Activated CD4-positive, CD25-positive, alpha-beta regulatory T cell treated with anti-CD3 and anti-CD28 coated beads, Interleukin-2, amount 50 U/mL, for 24 hours (primary cell): ENCODE results near the gene ANKIB1.
"Not testable (repeated sequence)": the region's sequence is repeated elsewhere in the genome, so short reads cannot be mapped to it uniquely, and the experiment has no call there.

Experiments used
- ATAC-seq, 2 donors: fragments of 150-1000 bp; cut with Tn5 transposase; one replicate each; pipeline ENCODE4 v1.10.0; 2021; ENCODE audit warnings: mild to moderate bottlenecking in 1 of 2, moderate library complexity in 1 of 2

Gene ANKIB1, protein sequence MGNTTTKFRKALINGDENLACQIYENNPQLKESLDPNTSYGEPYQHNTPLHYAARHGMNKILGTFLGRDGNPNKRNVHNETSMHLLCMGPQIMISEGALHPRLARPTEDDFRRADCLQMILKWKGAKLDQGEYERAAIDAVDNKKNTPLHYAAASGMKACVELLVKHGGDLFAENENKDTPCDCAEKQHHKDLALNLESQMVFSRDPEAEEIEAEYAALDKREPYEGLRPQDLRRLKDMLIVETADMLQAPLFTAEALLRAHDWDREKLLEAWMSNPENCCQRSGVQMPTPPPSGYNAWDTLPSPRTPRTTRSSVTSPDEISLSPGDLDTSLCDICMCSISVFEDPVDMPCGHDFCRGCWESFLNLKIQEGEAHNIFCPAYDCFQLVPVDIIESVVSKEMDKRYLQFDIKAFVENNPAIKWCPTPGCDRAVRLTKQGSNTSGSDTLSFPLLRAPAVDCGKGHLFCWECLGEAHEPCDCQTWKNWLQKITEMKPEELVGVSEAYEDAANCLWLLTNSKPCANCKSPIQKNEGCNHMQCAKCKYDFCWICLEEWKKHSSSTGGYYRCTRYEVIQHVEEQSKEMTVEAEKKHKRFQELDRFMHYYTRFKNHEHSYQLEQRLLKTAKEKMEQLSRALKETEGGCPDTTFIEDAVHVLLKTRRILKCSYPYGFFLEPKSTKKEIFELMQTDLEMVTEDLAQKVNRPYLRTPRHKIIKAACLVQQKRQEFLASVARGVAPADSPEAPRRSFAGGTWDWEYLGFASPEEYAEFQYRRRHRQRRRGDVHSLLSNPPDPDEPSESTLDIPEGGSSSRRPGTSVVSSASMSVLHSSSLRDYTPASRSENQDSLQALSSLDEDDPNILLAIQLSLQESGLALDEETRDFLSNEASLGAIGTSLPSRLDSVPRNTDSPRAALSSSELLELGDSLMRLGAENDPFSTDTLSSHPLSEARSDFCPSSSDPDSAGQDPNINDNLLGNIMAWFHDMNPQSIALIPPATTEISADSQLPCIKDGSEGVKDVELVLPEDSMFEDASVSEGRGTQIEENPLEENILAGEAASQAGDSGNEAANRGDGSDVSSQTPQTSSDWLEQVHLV

DNA sequence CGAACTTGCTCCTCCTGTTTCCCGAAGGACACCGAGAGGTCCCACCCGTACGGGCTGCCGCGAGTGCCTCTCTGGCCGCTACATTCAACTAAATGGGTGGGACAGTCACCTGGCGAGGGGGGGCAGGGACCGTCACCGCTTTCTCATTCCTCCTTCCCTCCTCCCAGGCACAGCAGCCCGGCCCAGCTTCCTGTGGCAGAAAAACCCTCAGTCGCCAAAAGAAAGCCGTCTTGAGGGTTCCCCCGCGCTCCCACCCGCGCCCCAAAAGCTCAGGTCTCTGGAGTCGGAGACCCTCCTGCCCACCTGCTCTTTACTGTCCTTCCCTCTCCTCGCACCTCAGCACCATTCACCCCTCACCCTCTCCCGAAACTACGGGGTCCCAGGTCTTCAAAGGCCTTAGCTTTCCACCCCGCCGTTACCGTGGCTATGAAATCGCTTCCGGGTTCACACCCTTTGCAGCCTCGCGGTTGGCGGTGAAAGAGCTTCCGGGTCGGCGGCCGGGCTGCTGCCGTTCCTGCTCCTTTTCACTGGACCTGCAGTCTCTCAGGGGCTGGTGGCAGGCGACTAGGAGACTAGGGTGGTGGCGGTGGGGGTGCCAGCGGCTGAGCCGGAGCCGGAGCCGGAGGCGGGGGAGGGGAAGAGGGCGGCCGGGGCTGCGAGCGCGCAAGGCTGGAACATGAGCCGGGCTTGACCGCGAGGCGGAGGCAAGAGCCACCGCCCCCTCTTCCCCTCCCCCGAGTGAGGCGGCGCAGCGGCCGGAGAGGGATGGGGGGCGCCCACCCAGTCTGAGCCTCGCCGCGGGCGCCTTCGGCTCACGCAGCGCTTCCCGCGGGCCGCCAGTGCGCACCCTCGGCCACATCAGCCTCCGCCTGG lies at the start of gene ANKIB1, which contains the start of gene KRIT1:
Gene ANKIB1, plus strand, starts transcription at position 488 of the 873 bp plus-strand sequence. CDS start 49,005 bp downstream, outside the sequence.
Gene KRIT1, minus strand, starts transcription at position 428 of the 873 bp plus-strand sequence. CDS start 3,779 bp downstream, outside the sequence.
- ATAC-seq: peak; percentile 86 to 88

DNA sequence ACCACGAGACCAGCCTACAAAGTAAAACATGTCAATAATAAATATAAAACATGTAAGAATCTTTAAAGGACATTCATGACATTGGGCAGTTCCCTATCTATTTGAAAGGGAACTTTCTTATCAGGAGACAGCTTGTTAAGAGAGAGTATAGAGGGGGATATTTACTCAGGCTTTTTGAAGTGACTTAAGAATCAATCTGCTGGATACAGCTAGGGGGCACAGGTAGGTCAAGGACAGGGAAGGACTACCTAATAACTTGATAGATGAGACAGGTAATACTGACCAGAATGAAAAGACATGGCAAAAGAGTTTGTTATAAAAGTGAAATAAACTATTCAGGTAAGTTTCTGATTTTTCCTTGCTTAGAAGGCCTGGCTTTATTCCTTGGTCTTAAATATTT lies 45.0 kb upstream of the ANKIB1 start:
- no peak for ATAC-seq

GRCh38 chr7:92205987-92206386 lies 39.8 kb upstream of the ANKIB1 start:
- no peak for ATAC-seq

GRCh38 chr7:92206672-92207071 lies 39.1 kb upstream of the ANKIB1 start:
- ATAC-seq: no peak

DNA sequence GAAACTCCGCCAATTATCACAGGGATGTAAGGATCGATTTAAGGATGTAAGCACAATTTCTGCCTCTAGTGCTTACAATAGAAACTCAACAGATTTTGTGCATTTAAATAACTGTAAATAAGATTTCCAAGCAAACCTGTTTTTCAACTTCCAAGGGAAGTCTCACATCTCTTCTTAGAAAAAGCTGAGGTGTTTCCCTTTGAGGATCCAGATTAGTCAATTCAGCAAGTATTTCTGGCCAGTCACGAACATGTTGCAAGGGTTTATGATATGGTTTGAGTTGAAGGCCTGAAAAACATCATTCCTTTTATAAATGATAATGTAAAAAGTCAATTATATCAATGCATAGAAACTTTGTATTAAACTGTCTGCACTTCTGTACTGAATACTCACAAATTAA lies 24.0 kb upstream of the ANKIB1 start:
- no peak for ATAC-seq

DNA sequence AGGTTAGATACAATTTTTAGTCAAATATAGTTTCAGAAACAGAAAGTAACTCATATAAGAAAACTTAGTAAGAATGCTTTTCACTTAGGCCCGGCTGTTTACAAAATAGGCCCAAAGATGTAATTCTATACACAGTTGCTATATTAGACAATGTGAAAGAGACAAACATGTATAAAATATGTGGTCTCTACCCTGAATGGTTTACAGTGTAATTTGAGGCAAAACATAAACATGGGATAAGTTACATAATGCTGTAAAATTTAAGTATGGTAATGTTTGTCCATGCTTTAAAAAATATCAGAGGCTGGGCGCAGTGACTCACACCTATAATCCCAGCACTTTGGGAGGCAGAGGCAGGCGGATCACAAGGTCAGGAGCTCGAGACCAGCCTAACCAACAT lies 18.8 kb upstream of the ANKIB1 start:
- no peak for ATAC-seq

GRCh38 chr7:92228100-92228499 lies 17.7 kb upstream of the ANKIB1 start:
- no peak for ATAC-seq

- no peak for ATAC-seq
These were observed 17.0 kb upstream of the ANKIB1 start for GRCh38 chr7:92228742-92229141.

DNA sequence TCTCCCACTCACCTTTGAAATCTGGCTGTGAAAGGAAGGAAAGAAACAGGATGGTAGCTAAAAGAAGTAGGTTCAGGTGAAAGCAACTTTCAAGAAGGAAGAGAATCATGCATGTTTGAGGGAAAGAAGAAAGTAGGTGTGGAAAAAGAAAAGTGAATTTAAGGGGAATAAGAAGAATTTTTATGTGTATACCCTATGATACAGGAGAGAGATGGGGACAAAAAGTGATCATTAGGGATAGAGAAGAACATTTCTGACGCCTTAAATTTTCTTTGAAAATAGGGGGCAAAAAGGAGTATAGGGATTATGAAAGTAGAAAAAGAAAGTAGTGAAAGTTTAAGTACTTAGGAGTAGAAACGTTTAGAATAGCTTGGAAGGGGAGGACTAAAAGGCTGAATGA lies 15.2 kb upstream of the ANKIB1 start:
- ATAC-seq: no peak

- ATAC-seq: no peak
These were observed 2.8 kb upstream of the ANKIB1 start for GRCh38 chr7:92242972-92243371.

DNA sequence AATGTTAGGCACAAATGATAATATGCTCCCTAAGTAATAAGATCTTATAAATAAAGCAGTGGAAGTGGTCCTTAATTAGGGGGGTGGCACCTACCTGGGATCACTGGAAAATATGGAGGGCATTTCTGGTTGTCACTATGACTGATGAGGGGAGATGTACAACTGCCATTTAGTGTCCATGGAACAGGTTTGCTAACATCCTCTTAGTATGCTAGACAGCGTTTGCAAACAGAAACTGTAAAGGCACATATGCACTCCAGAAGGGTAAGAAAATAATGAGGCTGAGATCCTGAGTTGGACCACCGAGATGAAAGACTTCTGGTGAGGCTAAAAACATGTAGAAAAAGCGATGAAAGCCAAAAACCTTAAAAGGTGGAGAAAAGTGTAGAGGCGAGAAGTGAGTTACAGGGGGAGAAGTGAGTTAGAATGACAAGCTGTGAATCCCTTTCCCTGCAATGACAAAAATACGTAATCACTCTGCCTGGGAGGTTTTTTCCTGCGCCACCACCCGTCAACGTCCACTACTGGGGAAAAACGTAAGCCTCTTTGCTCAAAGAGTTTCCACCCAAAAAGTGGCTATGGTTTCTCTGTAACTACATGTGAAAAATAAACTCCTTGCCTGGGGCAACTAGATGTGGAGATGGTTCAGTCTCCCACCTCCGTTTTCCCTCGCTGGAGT lies 827 bp upstream of the ANKIB1 start:
- no peak for ATAC-seq

DNA sequence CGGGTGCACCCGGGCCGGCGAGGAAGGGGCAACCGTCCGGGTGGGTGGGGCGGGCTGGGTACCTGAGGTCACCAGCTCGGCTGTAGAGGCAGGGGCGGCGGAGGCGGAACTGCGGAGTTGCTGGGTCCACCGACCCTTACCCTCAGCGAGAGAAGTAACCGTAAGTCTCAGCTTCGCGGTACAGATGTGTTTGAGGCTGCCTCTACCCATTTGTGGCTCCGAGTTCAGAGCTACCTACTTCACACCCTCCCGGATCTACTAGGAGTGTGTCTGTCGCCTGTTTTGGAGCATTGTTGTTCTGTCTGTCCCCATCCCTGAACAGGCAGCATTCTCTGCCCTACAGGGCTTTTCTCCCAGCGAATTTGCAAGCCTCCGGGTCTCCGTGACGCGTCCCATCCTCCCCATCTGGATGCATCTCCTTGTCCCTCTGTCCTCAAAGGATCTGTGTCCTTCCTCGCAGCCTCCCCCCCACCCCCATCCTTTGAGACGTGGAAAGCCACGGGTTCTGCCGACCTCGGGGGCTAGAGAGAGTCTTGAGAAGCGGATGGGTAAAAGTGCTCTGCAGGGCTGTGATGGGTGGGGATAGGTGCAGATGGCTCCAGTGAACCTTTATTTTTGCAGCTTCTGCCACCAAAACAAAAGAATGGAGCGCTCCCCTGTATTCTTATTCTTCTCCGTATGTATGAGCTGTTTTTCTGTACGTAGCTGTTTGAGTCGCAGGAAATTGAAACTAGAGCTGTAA lies 757 bp downstream of the ANKIB1 start:
- ATAC-seq: peak; percentile 28 to 34

DNA sequence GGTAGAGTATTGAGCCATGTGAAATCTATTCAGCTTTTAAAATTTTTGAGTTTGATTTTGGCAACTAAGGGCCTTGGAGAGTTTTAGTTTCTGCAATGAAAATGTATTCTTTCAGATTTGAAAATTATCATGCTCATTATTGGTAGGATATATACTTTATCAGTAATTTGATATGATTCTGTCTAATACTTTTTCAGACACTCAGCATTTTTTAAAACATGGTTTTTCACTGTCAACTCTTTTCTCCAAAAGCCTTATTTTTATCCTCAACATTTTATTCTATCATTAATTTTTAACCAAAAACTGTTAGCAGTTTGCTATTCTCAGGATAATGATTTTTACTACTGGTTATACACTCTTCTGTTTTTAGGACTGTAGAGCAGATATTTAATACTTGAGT lies 4.8 kb downstream of the ANKIB1 start:
- no peak for ATAC-seq

DNA sequence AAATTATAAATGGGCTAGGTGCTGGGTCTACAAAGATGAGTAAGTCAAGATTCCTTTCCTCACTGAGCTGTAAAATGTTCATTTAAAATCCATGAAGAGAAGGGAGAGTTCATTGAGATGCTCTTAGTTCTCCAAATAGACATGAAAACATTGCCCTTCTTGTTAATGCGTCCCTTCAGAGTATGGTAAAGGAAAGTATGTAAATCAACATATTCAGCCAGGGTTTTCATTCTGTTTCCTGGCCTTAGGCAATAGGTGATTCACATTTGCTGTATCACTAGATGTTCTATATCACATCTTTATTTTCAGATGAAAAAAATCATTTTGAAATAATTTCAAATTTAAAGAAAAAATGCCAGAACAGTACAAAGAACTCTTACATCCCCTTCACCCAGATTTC lies 5.4 kb downstream of the ANKIB1 start:
- no peak for ATAC-seq

GRCh38 chr7:92253251-92253650 lies 7.5 kb downstream of the ANKIB1 start:
- ATAC-seq: no peak

DNA sequence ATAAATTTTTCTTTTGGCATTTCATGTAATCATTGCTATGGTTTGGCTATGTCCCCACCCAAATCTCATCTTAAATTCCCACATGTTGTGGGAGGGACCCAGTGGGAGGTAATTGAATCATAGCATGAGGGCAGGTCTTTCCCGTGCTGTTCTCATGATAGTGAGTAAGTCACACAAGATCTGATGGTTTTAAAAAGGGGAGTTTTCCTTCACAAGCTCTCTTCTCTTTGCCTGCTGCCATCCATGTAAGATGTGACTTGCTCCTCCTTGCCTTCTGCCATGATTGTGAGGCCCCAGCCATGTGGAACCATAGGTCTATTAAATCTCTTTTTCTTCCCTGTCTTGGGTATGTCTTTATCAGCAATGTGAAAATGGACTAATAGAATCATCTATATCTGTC lies 9.0 kb downstream of the ANKIB1 start:
- ATAC-seq: not testable (repeated sequence)

DNA sequence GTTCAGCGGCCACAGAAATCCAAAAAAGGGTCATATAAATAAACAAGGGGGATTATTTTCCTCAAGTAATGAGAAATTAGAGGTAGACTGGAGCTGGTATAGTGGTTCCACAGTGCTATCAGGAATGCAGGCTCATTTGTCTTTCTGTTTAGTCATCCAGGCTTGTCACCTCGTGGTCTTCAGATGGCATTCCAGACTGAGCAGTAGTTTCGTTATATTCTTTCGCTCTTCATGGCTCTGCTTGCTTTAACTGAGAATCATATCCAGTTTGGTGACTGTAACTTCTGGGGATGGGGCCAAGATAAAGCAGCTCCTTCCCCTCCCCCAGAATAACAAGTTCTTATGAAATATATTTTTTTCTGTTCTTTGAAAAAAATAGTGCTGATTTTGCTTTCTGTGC lies 9.5 kb downstream of the ANKIB1 start:
- ATAC-seq: no peak

GRCh38 chr7:92259062-92259461 lies 13.3 kb downstream of the ANKIB1 start:
- ATAC-seq: no peak

GRCh38 chr7:92259610-92260247 lies 14.0 kb downstream of the ANKIB1 start:
- ATAC-seq: no peak

DNA sequence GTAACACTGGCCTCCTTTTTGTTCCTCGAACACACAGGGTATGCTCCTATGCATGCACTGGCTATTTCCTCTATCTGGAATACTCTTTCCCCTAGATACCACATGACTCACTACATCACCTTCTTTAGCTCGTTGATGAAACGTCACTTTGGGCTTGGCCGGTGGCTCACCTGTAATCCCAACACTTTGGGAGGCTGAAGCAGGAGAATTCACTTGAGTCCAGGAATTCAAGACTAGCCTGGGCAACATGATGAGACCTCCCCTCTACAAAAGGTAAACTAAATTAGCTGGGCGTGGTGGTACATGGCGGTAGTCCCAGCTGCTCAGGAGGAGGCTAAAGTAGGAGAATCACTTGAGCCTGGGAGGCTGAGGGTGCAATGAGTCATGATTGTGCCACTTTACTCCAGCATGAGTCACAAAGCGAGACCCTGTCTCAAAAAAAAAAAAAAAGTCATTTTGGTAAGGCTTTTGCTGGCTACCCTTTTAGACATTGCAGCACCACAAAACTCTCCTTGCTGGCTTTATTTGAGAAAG lies 14.5 kb downstream of the ANKIB1 start:
- no peak for ATAC-seq
